HG02763 (cell line): ENCODE measurements around the gene TMEM184A.
A peak's percentile ranks its signal among the peaks of the same experiment; 100 is the strongest.
"Not testable (repeated sequence)": the region's sequence is repeated elsewhere in the genome, so short reads cannot be mapped to it uniquely, and the experiment has no call there.

Experiments
- ATAC-seq: cut with Tn5 transposase; IDR thresholded peaks from one replicate; pipeline ENCODE4 v1.9.1; 2021; ENCODE audit warnings: mild to moderate bottlenecking, moderate library complexity; ENCODE audit not compliant: unreplicated experiment

TMEM184A gene

DNA sequence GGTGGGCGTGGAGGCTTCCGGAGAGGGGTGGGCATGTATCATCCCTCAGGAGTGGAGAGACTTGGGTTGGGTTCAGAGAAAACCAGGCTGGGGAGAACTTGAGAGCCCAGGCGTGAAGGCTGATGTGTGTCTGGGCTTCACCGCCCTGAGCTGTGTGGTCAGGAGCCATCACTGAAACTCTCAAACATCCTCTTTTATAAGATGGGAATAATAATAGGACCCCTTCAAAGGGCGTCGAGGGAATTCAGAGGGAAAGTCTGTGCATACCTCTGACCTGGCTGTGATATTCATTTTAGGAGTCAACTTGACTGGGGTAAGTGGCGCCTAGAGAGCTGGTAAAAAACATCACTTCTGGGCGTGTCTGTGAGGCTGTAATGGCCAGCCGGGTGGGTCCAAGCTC is 34.9 kb upstream of the TMEM184A start:
- ATAC-seq: no peak

- no peak for ATAC-seq
These were observed 34.5 kb upstream of the TMEM184A start for GRCh38 chr7:1590476-1590875.

- ATAC-seq: no peak
These were observed 33.0 kb upstream of the TMEM184A start for GRCh38 chr7:1588978-1589377.

DNA sequence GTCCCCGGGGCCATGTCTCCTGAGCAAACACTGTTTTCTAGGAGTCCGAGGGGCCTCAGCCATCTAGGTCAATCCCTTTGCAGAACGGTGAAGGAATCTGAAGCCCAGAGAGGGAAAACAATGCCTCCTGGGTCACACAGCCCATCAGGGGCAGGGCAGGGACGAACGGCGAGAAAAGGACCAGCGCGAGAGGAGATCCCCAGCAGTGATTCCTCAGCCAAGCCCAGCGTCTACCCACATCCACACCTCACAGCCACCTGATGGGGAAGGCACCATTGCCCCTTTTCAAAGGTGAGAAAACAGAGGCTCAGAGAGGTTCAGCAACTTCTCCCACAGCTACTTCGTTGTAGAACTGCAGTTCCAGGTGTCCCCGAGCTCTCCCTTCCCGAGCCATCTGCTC is 31.7 kb upstream of the TMEM184A start:
- ATAC-seq: no peak

DNA sequence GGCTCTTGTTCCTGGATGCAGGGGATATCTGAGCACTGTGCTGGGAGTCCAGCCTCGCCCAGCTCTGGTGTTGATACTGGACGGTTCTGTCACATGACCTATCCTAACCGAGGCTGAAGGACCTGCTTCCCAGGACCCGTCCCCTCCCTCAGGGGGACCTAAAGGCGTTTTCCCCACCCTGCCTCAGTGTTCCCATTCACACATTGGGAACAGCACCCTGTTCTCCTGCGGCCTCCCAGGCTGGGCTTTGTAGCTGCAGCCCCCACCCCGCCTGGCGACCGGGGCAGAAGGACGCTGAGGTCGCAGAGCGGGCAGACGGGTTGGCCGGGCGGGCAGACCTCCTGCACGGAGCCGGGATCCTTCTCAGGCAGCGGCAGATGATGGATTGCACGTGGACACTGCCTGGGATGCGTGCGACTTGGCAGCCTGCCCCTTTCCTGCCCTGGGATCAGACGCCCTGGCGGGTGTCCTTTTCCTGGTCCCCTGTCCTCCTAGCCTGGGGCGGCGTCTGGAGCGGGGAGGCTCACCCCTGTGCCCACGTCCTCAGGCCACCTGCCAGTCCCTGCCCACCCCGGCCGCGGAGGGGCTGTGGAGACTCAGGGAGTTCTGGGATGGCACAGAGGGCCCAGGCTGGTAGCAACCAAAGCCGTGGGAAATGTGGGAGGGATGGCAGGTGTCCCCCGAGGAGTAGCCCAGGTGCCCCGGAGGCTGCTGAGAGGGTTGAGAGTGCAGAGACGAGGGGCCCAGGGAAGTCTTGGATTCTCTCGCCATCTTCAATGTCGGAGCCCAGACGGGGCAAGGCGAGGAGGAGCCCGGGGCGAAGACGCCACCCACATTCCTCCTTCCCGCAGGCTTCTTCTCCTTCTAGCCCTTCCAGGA is 31.1 kb upstream of the TMEM184A start:
- no peak for ATAC-seq

DNA sequence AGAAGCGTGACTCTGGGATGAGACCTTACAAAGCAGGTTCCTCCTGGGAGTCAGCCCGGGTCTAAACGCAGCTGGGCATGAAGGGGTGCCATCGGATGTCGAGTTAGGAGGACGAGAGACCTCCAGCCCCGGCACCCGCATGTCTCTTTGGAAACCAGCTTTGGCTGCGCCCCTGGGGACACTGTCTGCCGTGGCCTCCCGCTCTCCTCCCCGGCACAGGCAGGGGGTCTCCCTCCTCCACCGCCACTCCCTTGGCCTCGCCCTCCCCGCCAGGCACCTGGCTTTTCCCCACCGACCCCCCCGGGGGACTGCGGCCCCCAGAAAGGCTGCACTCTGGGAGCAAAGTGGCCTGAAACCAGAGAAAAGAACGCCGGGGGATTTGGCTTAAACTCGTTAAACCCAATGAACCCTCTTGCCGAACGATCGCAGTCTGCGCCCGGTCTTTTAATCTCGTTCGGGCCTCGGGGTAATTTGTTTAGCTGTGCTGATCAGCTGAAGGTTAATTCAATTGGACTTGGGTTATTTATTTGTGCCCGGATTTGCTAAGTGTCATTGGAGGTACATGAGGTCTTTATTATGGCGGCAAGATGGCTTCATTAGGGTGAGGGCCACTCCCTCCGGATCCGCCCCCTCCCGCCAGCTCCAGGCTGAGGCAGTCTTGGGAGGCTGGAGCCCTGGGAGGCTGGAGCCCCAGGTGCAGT is 30.3 kb upstream of the TMEM184A start:
- no peak for ATAC-seq

DNA sequence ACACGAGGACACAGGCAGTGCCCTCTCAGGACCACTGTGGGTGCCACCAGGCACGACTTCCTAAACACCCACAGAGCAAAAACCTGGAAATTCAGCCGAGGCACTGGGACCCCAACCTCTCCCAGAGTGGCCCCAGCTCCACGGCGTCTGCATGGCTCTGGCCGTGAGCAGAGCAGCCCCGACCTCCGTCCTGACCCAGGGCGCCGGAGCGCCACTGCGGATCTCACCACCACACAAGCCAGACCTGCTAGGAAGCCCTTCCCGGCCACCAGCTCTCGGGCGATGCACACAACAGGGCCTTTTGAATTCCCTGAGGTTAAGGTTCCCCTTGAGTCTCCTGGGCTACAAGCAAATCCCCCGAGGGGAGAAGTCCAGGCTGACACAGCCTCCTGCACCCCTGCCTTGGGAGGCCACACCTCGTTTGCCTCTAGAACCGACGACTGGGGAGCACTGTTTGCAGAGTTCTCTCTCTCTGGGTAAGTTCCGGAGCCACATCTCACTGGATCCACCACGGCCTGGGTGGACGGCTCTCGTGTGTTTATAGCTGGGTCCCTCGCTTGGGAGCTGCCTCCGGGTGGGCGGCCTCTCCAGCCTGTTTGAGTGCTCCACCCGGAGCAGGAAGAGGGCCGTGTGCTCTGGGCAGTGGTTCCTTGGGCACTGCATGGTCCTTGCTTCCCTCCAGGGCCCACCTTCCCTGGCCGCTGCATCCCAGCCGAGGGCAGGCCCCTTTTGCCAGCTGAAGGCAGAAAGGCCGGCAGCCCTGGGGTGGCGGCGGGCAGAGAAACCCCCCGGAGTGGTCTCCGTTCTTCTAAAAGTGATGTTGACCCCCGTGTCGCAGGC is 29.4 kb upstream of the TMEM184A start:
- ATAC-seq: no peak

GRCh38 chr7:1584700-1585099 is 28.7 kb upstream of the TMEM184A start:
- ATAC-seq: no peak

DNA sequence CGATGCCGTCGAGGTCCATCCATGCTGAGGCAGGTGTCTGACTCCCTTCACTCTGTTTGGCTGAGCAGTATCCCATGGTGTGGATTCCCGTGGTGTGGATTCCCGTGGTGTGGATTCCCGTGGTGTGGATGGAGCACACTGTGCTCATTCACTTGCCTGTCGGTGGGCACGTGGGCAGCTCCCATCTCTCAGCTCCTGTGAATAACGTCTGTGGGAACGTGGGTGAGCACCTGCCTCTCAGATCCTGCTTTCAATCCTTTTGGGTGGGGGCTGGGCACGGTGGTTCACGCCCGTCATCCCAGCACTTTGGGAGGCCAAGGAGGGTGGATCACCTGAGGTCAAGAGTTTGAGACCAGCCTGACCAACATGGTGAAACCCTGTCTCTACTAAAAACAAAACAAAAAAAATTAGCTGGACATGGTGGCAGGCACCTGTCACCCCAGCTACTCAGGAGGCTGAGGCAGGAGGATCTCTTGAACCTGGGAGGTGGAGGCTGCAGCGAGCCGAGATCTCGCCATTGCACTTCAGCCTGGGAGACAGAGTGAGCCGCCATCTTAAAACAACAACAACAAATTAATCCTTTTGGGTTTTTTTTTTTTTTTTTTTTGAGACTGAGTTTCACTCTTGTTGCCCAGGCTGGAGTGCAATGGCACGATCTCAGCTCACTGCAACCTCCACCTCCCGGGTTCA is 27.4 kb upstream of the TMEM184A start:
- not testable (repeated sequence) for ATAC-seq

DNA sequence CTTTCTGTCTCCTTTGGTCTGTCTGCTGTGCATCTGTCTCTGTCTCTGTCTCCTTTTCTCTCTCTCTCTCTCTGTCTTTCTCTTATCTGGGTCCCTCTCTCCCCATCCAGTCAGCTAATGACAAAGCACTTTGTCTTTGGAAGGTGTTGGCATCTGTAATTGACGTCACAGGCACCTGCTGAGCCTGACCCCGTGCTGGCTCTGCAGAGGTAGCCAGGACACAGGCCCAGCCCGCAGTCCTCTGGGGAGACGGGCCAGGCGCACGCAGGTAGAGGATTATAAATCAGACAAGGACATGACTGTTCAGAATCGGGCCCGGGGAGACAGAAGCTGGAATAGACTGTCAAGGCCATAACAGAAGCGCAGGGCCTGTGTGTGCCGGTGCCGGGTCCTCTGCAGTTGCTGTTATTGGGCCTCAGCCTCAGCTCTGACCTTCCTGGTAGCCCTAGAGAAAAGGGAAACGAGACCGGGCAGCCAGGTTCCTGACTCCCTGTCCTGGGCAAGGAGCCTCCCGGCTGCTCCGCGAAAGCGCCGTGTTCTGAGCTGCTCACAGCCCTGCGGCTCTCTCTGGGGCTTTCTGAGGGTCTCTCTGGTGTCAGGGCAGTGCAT is 24.5 kb upstream of the TMEM184A start:
- no peak for ATAC-seq

GRCh38 chr7:1579481-1580421 is 23.7 kb upstream of the TMEM184A start:
- ATAC-seq: no peak

GRCh38 chr7:1578513-1578912 is 22.5 kb upstream of the TMEM184A start:
- ATAC-seq: no peak

- no peak for ATAC-seq
These were observed 20.7 kb upstream of the TMEM184A start for GRCh38 chr7:1576521-1577253.

DNA sequence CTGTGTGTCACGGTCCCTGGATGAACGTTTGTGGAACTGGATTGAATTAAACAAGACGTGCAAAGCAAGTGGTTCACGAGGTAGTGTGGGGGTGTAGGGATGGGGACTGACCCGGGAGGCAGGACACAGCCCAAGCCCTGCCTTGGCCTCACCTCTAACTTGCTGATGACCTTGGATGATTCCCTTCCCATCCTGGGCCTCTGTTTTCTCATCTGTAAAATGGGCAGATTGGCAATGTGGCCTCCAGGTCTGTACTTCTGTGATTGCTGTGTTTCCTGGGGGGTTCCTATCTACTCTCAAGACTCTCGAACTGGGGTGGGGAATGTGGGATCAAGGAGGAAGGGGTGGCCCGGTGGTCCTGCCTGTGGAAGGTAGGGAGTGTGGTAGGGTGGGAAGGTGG is 19.8 kb upstream of the TMEM184A start:
- no peak for ATAC-seq

DNA sequence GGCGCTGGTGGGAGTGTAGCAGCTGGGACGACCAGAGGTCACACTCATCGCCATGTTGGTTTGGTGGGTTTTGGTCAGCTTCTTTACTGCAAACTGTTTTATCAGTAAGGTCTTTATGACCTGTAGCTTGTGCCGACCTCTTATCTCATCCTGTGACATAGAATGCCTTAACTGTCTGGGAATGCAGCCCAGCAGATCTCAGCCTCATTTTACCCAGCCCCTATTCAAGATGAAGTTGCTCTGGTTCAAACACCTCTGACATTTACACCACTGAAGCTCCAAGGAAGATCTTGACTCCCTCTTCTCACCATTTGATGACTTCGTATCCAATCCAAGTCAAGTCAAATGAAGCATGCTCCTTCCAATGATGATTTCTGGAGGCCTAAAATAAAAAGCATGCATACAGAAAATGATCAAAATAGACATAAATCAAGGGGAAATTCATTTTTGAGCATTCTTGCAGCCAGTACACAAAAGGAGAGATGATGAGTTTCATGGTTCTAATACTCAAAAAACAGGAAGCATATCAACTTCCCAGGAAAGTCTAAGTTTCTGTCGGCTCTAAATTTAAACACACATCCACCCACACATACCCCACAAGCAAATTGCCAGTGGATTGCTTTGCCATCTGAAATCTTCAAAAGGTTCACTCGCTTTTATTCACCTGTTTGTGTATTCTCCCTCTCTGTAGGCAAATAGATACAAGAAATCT is 16.3 kb upstream of the TMEM184A start:
- ATAC-seq: no peak

DNA sequence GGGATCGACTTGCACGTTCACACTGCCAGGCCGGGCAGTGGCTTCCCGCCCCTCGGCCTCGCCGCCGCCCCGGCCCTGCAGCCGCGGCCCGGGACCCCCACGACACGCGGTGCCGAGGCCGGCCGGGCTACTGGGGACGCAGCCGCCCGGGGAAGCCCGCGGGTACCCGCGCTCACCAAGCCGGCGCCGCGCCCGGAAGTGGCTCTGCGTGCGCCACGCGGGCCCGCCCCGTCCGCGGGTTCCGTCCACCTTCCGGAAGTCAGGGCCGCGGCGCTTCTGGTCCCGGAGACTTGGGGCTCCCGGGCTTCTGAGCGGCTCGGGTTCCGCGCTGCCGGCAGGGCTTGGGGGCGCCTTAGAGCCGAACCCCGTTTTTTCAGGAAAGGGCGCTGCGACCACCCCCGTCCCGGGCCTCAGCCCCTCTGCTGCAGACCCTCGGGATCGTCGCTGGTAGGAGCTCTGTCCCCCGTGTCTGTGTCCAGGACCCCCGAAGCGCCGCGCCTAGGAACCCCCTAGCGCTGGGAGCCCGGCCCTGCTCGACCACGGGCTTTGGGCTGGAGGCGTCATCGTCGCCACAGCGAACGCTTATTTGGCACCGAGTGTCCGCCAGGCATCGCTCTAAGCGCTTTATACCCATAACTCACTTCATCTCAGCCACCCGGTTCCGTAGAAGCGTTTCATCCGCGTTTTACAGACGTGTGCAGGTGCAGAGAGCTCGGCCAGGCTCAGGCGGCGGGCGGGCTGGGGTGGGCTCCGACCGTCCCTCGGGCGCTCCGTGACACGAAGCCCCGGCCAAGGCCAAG is 14.0 kb upstream of the TMEM184A start, which contains the start of gene PSMG3:
PSMG3 (minus strand) TSS at position 200 of the 800 bp plus-strand sequence. CDS start 693 bp downstream, outside the sequence.
- ATAC-seq: peak; percentile 94

- no peak for ATAC-seq
These were observed 13.4 kb upstream of the TMEM184A start for GRCh38 chr7:1569440-1569832.
